Measurements from ENCODE around the gene UNCX. TPM values are rescaled to one million over a fixed set of nuclear protein-coding genes. Genes with fewer than 3 reads are reported as not detected.
A peak's percentile ranks its signal among the peaks of the same experiment; 100 is the strongest.
"Not testable (repeated sequence)": the region's sequence is repeated elsewhere in the genome, so short reads cannot be mapped to it uniquely, and the experiment has no call there.

The UNCX gene
- total RNA-seq (2014; rRNA removed; shearing (Covaris generic)), result not detected in 2 replicates

DNA sequence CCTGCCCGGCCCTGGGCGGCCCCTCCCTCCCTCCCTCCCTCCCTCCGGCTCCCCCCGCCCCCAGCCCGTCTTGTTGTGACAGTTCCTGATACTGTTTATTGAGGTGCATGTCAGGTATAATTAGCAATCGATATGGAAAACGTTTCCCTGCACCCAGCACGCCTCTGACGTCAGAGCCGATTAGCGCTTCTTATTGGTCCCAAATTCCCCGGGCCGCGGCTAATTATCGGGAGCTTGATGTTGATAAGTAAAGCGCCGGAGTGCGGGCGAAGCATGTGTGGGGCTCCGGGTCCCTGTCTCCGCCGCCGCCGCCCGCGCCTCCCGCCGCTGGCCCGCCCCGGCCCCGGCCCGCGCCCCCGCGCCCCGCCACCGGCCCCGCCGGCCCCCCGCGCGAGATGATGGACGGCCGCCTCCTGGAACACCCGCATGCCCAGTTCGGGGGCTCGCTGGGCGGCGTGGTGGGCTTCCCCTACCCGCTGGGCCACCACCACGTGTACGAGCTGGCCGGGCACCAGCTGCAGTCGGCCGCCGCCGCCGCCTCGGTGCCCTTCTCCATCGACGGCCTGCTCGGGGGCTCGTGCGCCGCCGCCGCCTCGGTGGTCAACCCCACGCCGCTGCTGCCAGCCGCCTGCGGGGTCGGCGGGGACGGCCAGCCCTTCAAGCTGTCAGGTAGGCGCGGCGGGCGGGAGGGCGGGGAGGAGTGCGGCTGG lies at the start of gene UNCX:
Gene UNCX, plus strand, starts transcription at position 250 of the 710 bp plus-strand sequence. Its CDS starts 146 bp downstream, at position 396.
- peak; percentile 14 for DNase-seq (ENCODE audit: low read depth)

DNA sequence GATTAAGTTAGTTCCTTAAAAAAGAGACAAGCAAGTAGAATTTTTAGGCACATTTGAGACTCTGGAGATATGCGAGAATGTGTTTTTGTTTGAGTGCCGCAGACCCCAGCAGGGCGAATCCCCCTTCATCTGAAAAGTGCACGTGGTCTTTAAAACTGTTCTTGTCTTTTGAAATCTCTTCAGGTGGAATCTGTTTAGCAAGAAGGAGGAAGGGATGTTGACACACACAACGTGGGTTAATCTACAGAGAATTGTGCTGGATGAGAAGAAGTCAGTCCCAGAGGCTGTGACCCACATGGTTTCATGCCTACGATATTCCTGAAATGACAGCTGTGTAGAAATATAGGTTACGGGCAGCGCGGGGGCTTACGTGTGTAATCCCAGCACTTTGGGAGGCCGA lies 45.5 kb upstream of the UNCX start:
- DNase-seq (ENCODE audit: low read depth), result no peak

DNA sequence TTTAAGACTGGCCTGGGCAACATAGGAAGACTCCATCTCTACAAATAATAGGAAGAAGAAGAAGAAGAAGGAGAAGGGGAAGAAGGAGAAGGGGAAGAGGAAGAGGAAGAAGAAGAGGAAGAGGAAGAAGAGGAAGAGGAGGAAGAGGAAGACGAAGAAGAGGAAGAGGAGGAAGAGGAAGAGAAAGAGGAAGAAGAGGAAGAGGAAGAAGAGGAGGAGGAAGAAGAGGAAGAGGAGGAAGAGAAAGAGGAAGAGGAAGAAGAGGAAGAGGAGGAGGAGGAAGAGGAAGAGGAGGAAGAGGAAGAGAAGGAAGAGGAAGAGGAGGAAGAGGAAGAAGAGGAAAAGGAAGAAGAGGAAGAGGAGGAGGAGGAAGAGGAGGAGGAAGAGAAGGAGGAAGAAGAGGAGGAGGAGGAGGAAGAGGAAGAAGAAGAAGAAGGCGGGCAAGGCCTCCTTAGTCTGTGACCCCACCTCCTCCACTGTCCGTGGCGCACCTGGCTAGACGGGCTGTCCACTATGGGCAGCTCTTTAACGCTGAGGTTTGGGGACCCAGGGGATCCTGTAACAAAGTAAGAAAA lies 43.9 kb upstream of the UNCX start:
- no peak for DNase-seq (ENCODE audit: low read depth)

DNA sequence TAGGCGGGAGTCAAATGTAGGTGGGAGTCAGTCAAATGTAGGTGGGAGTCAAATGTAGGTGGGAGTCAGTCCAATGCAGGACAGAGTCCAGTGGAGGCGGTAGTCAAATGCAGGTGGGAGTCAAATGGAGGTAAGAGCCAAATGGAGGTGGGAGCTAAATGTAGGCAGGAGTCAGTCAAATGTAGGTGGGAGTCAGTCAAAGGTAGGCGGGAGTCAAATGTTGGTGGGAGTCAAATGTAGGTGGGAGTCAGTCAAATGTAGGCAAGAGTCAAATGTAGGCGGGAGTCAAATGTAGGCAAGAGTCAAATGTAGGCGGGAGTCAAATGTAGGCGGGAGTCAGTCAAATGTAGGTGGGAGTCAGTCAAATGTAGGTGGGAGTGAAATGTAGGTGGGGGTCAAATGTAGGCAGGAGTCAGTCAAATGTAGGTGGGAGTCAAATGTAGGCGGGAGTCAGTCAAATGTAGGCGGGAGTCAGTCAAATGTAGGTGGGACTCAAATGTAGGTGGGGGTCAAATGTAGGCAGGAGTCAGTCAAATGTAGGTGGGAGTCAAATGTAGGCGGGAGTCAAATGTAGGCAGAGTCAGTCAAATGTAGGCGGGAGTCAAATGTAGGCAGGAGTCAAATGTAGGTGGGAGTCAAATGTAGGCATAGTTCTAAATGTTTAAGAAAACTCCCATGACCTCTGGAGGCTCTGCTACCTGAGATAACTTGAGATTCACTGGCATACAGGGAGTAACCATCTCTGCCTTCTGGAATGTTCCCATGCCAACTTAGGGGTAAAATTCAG lies 42.5 kb upstream of the UNCX start:
- no peak for DNase-seq (ENCODE audit: low read depth)

DNA sequence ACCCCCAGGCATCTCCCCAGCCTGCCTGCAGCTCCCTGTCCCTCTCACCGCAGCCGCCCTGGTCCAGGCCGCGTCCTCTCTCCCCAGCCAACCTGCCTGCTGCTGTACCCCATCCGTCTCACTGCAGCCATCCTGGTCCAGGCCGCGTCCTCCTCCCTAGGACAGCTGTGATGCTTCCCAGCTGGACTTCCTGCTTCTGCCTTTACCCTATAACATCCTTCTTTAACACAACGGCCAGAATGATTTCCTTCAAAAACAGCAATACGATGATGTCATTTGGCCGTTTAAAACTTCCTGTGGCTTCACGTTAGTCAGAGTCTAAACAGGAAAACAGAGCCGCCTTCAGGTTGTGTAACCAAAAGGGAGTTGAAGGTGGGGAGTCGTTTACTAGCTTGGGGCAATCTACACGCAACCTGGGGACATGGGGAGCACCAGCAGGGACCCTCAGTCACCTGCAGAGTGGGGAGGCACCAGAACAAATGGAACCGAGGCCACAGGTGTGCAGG lies 40.4 kb upstream of the UNCX start:
- DNase-seq (ENCODE audit: low read depth), result peak; percentile 82

DNA sequence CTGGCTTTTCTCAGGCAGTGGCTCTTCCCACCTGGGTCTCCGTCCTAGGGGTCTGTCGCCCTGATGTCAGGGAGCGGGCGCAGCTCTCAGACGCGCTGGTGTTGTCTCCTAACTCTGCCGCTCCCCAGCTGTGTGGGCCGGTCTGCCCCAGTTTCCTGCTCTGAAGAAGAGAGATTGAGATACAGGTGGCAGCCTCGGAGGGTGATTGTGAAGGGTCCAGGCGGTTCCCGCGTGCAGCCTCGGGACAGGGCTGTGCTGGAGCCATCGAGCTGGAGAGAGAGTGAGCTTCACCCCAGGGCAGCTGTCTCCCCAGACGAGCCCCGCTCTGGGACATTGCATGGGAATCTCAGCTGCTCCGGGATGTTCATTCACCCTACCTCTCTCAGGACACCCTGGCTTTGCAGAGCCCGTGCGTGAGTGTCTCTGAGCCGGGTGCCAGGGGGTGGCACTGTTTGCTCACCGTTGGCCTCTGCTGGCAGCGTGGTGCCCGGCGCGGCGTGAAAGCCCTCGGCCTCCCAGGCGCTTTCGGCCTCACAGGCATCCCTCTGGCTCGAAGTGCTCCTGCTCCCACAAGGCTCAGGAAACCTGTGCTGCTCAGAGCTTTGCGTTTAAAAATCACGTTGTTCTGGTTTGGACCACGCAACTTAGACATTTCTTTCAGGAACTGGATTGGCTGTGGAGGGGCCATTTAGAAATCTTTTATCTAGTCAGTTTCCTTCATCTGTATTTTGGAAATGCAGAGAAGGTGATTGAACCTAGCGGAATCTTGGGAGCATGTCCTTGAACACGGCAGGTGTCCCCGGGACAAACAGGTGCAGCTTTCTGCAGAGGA lies 38.9 kb upstream of the UNCX start:
- DNase-seq (ENCODE audit: low read depth), result peak; percentile 83

DNA sequence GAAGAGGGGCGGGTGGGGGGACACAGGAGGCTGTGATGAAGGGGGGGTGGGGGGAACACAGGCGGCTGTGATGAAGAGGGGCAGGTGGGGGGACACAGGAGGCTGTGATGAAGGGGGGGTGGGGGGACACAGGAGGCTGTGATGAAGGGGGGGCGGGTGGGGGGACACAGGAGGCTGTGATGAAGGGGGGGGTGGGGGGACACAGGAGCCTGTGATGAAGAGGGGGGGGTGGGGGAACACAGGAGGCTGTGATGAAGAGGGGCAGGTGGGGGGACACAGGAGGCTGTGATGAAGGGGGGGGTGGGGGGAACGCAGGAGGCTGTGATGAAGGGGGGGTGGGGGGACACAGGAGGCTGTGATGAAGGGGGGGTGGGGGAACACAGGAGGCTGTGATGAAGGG lies 36.2 kb upstream of the UNCX start:
- DNase-seq (ENCODE audit: low read depth), result not testable (repeated sequence)

DNA sequence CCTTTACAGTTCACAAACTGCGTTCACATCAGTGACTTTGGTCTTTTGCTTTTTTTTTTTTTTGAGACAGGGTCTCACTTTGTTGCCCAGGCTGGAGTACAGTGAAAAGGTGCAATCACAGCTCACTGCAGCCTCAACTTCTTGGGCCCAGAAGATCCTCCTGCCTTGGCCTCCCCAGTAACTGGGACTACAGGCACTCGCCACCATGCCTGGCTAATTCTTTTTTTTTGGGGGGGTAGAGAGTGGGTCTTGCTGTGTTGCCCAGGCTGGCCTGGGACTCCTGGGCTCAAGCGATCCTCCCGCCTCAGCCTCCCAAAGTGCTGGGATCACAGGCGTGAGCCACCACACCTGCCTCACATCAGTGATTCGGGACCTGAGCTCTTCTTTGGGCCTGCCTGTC lies 35.7 kb upstream of the UNCX start:
- no peak for DNase-seq (ENCODE audit: low read depth)

DNA sequence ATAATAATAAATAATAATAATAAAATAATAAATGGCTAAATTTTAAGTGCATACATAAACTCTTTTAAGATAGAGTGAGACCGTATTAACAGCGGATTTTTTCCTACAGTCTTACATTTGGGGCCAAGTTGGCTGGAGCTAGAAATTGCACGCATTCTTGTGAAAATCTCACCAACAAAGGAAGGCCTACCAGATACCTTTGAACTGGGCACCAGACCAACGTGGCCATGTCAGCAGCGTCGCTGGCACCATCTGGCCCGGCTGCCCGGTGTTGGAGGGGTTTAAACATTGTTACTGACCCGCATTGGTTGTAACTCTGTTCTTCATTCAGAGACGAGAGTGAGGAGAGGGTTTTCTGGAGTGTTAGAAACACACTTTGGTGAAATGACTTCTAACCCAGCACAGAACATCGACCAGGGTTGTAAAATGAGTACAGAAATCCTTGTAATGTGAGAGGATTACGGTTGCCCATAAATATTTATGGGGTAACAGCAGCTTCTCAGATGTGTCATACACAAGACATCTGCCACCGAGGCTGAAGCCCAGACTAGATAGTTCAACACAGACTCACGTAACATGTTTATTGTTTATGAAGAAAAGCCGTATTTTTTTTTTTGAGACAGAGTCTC lies 34.6 kb upstream of the UNCX start:
- DNase-seq (ENCODE audit: low read depth), result peak; percentile 50

DNA sequence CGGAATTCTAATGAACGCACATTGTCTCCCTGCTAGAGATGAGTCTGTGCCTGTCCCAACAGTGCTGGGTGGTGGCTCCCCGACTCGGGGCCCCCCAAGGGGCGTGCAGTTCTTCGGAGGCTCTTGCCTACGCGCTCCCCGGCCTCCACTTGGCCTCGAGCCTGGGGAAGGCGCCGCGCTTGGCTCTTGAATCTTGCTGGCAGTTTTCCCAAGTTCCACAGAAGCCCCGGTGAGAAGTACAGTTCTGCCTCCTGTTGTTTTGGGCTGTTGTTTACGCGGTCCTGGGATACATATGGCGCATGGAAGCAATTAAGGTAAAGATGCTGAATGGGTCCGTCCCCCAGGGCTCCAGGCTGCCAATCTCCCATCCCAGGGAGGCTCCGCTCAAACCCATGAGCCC lies 32.6 kb upstream of the UNCX start:
- DNase-seq (ENCODE audit: low read depth), result no peak

DNA sequence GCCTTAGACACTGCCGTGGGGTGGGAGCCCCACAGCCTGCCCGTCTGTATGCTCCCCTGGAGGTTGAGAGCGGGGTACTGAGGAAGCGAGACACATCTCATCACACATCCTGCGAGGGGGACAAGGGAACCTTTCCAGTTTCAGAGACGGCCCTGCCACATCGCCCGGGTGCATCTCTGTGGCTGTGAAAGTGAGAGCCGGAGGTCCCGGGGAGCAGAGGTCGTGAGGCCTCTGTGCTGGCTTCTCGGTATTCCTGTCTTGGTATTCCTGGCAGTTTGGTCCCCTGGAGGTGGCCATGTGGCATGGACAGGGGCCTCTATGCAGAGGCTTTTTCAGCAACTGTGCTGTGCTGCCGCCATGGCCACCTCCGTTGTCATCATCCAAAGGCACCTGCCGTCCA lies 30.8 kb upstream of the UNCX start:
- DNase-seq (ENCODE audit: low read depth), result no peak

DNA sequence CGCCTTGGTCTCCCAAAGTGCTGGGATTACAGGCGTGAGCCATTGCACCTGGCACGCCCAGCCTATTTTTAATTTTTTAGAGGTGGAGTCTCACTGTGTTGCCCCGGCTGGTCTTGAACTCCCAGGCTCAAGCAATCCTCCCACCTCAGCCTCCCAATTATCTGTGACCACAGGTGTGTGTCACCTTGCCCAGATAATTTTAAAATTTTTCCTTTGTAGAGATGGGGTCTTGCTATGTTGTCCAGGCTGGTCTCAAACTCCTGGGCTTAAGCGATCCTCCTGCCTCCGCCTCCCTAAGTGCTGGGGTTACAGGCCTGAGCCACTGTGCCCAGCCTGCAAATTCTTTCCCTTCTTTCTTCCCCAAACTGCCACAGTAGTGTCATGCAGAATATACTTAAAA lies 29.8 kb upstream of the UNCX start:
- DNase-seq (ENCODE audit: low read depth), result not testable (repeated sequence)

DNA sequence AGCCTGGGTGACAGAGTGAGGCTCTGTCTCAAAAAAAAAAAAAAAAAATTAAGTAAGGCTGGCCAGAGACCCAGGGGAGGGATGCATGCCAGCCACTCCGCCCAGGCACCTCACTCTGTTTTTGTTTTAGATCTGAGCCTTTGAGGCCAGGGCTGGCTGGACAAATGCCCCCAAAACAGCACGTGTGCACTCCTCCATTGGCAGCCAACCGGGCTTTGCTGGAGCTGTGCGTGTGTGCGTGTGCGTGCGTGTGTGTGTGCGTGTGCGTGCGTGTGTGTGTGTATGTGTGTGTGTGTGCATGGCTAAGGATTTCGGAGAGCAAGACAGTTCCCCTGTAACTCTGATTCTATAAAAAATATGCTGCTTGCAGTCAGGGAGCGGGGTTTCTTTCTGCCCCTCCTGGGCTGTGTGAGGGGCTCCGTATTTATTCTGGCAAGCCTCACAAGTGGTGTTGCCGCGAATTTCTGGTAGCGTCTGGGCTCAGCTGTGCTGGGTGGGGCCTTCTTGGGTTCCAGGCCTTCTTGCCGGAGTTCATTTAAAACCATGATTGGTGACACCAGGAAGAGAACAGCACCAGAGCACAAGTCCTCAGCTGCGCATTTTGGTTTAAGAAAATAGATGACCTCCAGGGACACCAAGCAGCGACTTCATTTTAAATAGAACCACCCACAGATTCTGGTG lies 28.1 kb upstream of the UNCX start:
- no peak for DNase-seq (ENCODE audit: low read depth)

DNA sequence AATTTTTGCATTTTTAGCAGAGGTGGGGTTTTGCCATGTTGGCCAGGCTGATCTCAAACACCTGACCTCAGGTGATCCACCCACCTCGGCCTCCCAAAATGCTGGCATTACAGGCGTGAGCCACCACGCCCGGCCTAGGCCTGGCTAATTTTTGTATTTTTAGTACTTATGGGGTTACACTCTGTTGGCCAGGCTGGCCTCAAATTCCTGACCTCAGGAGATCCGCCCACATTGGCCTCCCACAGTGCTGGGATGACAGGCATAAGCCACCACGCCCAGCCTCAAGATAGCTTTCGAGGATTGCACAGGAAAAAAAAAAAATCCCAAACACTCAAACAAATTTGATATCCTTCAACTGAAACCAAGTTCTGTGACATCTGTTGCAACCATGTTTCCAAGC lies 26.9 kb upstream of the UNCX start:
- not testable (repeated sequence) for DNase-seq (ENCODE audit: low read depth)

DNA sequence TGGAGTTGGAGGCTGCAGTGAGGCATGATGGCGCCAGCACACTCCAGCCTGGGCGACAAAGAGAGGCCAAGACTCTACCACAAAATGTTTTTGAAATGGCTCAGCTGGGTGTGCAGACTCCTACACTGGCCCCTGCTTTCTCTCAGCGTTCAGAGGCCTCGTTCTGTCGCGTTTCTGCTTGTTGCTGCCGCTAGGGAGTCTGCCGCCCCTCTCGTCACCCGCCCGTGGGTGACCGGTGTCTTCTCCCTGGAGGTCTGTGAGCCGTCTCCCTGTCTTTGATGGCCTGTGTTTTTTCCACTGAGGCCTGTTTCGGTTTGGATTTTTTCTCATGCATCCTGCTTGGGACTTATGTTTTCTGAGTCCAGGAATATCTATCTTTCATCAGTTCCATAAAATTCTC lies 23.6 kb upstream of the UNCX start:
- no peak for DNase-seq (ENCODE audit: low read depth)

DNA sequence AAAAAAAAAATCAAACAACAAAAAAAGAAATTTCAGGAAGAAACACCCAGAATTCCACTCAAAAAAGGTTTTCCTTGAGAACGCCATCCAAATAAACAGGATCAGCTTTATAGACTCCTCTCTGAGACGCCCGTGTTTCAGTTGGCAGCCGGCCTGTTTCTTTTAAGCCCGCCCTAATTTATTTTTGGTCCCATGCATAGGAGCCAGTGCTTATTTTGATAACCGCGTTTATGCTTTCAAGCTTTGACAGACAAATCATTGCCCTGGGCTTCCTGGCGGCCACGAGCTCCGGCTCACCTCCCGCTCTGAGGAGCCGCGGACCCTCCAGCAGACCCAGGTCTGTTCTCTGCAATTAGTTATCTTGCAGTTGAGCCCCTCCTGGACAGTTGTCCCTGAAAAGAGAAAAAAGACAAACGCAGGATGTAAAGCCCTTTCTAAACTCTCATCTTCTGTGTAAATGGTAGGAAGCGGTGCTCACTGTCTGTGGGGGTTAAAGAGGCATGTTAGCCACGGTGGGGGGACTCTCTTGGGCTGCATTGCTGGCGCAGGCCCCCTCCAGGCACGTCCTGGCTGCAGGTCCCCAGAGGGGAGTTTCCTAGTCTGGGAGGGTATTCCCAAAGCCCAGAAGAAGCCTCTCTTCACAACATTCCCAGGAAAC lies 22.2 kb upstream of the UNCX start:
- no peak for DNase-seq (ENCODE audit: low read depth)

DNA sequence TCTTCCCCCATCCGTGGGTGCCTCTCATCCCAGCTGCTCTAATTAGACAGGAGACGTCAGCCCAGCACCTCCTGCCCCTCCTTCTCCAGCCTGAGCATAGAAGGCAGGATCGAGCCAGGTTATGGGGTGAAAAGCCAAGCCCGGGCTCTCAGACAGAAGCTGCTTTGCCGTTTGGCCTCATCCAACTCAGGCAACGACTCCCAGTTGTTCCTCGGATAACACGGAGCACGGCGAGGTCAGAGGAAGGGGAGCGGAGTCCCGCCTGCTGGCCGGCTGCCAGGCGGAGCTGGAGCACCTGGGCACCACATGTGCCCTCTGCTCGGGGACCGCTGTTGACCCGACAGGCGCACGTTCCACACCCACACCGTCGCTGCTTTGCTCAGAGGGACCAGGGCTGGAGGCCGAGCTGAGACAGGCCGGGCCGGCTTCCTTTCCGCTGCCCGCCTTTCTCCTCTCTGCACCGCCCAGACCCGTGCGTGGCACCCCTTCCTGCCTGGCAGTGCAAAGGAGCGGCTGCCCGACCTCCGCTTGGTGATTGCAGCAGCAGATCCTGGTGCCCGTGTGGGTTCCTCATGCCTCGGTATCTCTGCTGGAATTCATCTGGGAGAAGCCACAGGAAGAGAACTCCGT lies 21.6 kb upstream of the UNCX start:
- DNase-seq (ENCODE audit: low read depth), result peak; percentile 49

DNA sequence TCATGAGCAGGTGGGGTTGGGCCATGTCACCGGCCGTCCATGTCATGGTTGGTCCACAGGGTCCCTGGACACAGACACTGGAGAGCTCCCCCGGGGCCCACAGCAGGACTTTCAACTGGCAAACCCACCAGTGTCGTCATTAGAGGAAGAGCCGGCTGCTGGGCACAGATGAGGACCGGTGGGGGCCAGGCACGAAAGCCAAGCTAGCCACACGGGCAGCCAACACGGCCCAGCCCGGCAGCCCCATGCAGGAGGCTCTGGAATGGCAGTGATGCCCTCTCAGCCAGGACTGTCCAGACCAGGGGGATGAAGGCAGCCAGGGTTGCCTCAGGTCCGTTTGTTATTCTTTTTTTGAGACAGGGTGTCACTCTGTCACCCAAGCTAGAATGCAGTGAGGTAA lies 21.1 kb upstream of the UNCX start:
- no peak for DNase-seq (ENCODE audit: low read depth)

DNA sequence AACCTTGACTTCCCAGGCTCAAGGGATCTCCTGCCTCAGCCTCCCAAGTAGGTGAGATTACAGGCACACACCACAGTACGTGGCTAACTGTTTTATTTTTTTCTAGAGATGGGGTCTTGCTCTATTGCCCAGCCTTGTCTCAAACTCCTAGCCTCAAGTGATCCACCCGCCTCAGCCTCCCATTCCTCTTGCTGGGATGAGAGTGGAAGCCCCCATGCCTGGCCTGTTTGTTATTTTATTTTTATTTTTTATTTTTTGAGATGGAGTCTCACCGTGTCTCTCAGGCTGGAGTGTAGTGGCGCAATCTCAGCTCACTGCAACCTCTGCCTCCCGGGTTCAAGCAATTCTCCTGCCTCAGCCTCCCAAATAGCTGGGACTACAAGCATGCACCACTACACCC lies 20.6 kb upstream of the UNCX start:
- not testable (repeated sequence) for DNase-seq (ENCODE audit: low read depth)

DNA sequence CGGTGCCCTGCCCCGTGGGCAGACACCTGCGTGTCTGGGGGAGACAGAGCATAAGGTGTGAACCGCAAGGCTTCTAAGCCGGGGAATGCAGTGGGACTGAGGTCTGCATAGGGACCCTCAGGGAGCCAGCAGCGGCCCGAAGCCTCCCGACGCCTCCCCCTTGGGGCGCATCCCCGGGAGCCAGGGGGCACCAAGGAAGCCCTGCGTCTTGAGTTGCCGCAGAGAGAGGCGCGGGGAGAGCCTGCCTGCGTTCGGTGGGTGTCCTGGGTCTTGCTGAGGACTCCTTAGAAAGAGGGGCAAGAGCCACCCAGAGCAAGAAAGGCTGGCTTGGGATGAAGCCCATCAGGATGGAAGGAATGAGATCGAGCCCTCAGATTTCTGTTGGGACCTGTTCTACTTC lies 18.2 kb upstream of the UNCX start:
- DNase-seq (ENCODE audit: low read depth), result no peak

All from Daoy (cell line).